Lower lobe of right lung (tissue), 2 donors: ENCODE data around the gene KHSRP. TPM values are rescaled to one million over a fixed set of nuclear protein-coding genes. Genes with fewer than 3 reads are reported as not detected.
"Not testable (repeated sequence)": the region's sequence is repeated elsewhere in the genome, so short reads cannot be mapped to it uniquely, and the experiment has no call there.

ENCODE experiments used
- ATAC-seq, 2 donors: fragments of 200-7000 bp; cut with Tn5 transposase; one replicate each; pipeline ENCODE4 v1.9.1; 2020 to 2022; ENCODE audit warnings: mild to moderate bottlenecking in 2 of 2, moderate library complexity in 2 of 2
- DNase-seq: peaks from one replicate; pipeline ENCODE4 v3.0.0-alpha.2; 2020
- H3K27ac ChIP-seq: fragments of 200-600 bp; one replicate; pipeline ENCODE4 v1.8.0; 2022
- H3K27me3 ChIP-seq: fragments of 200-600 bp; one replicate; pipeline ENCODE4 v1.8.0; 2022; ENCODE audit warnings: low read depth
- H3K36me3 ChIP-seq: fragments of 200-600 bp; one replicate; pipeline ENCODE4 v1.8.0; 2022; ENCODE audit warnings: mild to moderate bottlenecking
- H3K4me1 ChIP-seq: fragments of 200-600 bp; one replicate; pipeline ENCODE4 v1.8.0; 2022
- H3K4me3 ChIP-seq: fragments of 200-600 bp; one replicate; pipeline ENCODE4 v1.8.0; 2022; ENCODE audit warnings: mild to moderate bottlenecking
- H3K9me3 ChIP-seq: fragments of 200-600 bp; one replicate; pipeline ENCODE4 v1.8.0; 2022
- CTCF ChIP-seq: fragments of 200-600 bp; IDR thresholded peaks from one replicate; pipeline ENCODE4 v1.8.0; 2022; ENCODE audit warnings: antibody characterized with exemption, mild to moderate bottlenecking
- intact Hi-C: fragments of 100-400 bp; cut with DNase I; formaldehyde crosslinking; loops from one replicate; pipeline ENCODE4 v1.11.0; 2022
- total RNA-seq: library from RNA; stranded (reverse); fragmentation: NEBNext Ultra II Directional; extraction: Animal tissue kit (Norgen Biotek cat#: 25700); gene quantifications from one replicate; pipeline ENCODE4 v1.2.1, GENCODE V29; 2021
- donor health status: DM: no; HTN: yes; CAD: no; lungs with severe emphysema.

The KHSRP gene
- total RNA-seq, 1 donor from 2014 or later = 173 TPM

- ATAC-seq (no peak), DNase-seq (no peak)
- no peaks in the 10 kb centered on the region for H3K27me3 ChIP-seq
- H3K4me1 ChIP-seq = no peaks in the 10 kb centered on the region
- intact Hi-C loops = no loop called here
- H3K27ac ChIP-seq = no peak within 1 kb of the TSS
- no peaks in the 10 kb centered on the region for H3K9me3 ChIP-seq
- no peak for TF ChIP-seq CTCF
- H3K36me3 ChIP-seq = no peaks in the 10 kb centered on the region
- no peak within 1 kb of the TSS for H3K4me3 ChIP-seq
Observed at GRCh38 chr19:6433663-6434062, 9.1 kb upstream of the KHSRP start, which contains the start of gene SLC25A41. Gene SLC25A41 (minus strand): TSS chr19:6433763. CDS start chr19:6433693, 70 bp downstream.

- Histone ChIP-seq H3K27ac (no peak overlapping the region), H3K4me1 (no peaks in the 10 kb centered on the region), H3K9me3 (no peaks in the 10 kb centered on the region), H3K36me3 (no peaks in the 10 kb centered on the region), H3K4me3 (no peak overlapping the region), H3K27me3 (no peaks in the 10 kb centered on the region)
- DNase-seq (no peak), ATAC-seq (no peak)
- intact Hi-C loops = no loop called here
- no peak for TF ChIP-seq CTCF
Observed at GRCh38 chr19:6433165-6433564, 8.6 kb upstream of the KHSRP start.

- Histone ChIP-seq H3K27ac (no peak overlapping the region), H3K4me1 (no peaks in the 10 kb centered on the region), H3K36me3 (no peaks in the 10 kb centered on the region), H3K27me3 (no peaks in the 10 kb centered on the region), H3K4me3 (no peak overlapping the region), H3K9me3 (no peaks in the 10 kb centered on the region)
- DNase-seq (no peak), ATAC-seq (no peak)
- intact Hi-C loops = no loop called here
- TF ChIP-seq CTCF = no peak
Observed at GRCh38 chr19:6431891-6432290, 7.3 kb upstream of the KHSRP start.

GRCh38 chr19:6429419-6430221 lies 5.0 kb upstream of the KHSRP start:
- Histone ChIP-seq H3K9me3 (no peaks in the 10 kb centered on the region), H3K27me3 (no peaks in the 10 kb centered on the region), H3K36me3 (no peaks in the 10 kb centered on the region), H3K4me1 (no peaks in the 10 kb centered on the region), H3K27ac (no peak overlapping the region), H3K4me3 (no peak overlapping the region)
- no peak for ATAC-seq
- DNase-seq = no peak
- intact Hi-C loops = no loop called here
- TF ChIP-seq CTCF = no peak

- H3K4me1 ChIP-seq, H3K27ac ChIP-seq, H3K9me3 ChIP-seq, H3K27me3 ChIP-seq, intact Hi-C loops, DNase-seq, H3K36me3 ChIP-seq, ATAC-seq, H3K4me3 ChIP-seq: not testable (repeated sequence)
Observed at GRCh38 chr19:6428692-6429418, 4.2 kb upstream of the KHSRP start.

- ATAC-seq = no peak
- TF ChIP-seq CTCF = no peak
- intact Hi-C loops = no loop called here
- Histone ChIP-seq H3K36me3 (peaks cover under 1% of the 10 kb centered on the region), H3K4me3 (no peak overlapping the region), H3K9me3 (no peaks in the 10 kb centered on the region), H3K27me3 (no peaks in the 10 kb centered on the region), H3K4me1 (peaks cover 17% of the 10 kb centered on the region), H3K27ac (no peak overlapping the region)
- no peak for DNase-seq
Observed at GRCh38 chr19:6427131-6427530, 2.5 kb upstream of the KHSRP start.
